Hepatocyte (in vitro differentiated cells): ENCODE measurements around the gene GTSE1.

Source experiments
- CTCF ChIP-seq: fragments of 200-600 bp; sonication (generic); IDR thresholded peaks from 2 replicates; pipeline ENCODE4 v1.5.1; 2016; ENCODE audit warnings: antibody characterized with exemption, mild to moderate bottlenecking; ENCODE audit not compliant: poor library complexity
- EZH2 ChIP-seq: fragments of 200-600 bp; sonication (generic); IDR thresholded peaks from 2 replicates; pipeline ENCODE4 v1.6.1; 2016; ENCODE audit warnings: antibody characterized with exemption, mild to moderate bottlenecking, borderline replicate concordance
- EZH2phosphoT487 ChIP-seq: fragments of 200-600 bp; sonication (generic); IDR thresholded peaks from one replicate; pipeline ENCODE4 v1.6.1; 2018; ENCODE audit warnings: antibody characterized with exemption, mild to moderate bottlenecking, low read depth, moderate library complexity; ENCODE audit not compliant: unreplicated experiment, severe bottlenecking

DNA sequence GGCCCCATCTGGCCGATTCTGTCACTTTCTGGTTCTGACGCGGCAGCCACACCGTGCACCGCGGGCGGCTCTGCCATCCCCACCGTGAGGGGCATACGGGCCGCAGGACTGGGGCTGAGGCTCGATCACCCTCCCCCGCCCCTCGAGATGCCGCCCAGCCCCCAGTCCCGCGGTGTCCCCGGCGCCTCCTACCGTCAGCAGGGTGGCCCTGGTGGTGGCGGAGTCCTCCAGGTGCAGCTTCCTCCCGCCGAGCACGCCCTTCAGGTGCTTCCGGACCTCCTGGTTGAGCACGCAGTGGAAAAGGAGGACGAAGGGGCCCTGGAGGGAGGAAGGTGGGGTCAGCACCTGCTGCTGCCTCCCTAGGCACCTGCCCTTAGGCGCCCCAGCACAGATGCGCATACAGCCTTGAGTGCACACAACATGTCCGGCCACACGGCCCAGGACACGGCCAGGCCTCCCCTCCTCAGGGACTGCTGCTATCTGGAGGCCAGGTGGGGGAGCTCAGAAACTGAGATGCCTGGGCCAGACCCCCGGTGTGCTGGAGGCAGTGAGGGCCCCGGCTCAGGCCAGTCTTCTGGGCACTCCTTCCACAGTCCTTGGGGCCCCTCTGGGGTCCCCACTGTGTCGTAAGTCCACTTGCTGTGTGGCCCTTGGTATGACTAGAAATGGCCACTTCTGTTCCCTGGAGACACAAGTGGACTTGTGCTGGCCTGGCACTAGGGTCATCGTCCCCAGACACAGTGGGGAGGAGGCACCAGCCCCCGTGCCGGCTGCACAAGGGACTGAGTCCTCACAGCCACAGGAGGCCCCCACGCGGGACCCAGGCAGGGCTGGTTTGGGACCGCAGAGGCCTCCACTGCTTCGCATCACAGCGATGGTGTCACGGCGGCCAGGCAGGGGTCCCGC lies 70.4 kb downstream of the GTSE1 start:
- TF ChIP-seq CTCF = no peak
- TF ChIP-seq EZH2 = no peak
- no peak for TF ChIP-seq EZH2phosphoT487
